Fibroblast of pulmonary artery (primary cell): ENCODE results near the gene RFTN1.

Experiments used
- DNase-seq: peaks from one replicate; pipeline ENCODE4 v3.0.0-alpha.2; 2010; ENCODE audit warnings: low read depth
- H3K4me3 ChIP-seq: replicated peaks from 2 replicates; pipeline ENCODE4 v1.5.1; 2011; ENCODE audit warnings: low read depth, mild to moderate bottlenecking, control low read depth, low read length, moderate library complexity
- CTCF ChIP-seq: IDR thresholded peaks from 2 replicates; pipeline ENCODE4 v1.5.1; 2011; ENCODE audit warnings: mild to moderate bottlenecking, control low read depth, low read length, inconsistent platforms; ENCODE audit errors: missing control alignments

The RFTN1 gene

DNA sequence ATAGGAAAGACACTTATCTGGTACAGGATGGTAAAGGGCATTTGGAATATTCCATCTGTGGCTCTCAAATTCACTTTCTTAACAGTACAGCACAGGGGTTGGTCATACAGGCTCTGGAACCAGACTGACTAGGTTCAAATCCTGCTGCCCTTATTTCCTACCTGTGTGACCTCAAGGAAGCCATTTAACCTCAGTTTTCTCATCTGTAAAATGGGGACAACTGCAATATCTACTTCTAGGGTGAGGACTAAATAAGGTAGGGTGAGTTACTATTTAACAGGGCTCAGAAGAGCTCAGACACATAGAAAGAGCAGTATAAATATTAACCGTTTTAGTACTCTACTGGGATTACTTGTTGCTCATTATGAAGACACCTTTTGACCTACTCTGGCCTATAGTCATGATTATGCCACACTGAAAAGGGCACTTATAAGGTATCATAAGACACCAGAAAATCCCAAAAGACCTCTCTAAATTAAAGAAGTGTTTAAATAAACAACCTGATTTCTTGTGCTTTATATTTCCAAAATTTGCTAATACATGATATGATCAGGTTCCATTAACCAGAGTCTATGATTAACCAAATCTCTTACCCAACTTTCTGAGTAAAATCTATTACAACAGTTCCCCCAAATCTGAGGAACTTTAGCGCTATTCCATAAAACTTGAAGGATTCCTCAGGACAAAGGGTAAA, 6.5 kb downstream of the RFTN1 start:
- H3K4me3 ChIP-seq = no peak overlapping the region
- DNase-seq = no peak
- TF ChIP-seq CTCF = no peak

- TF ChIP-seq CTCF = no peak
- no peak overlapping the region for H3K4me3 ChIP-seq
- DNase-seq = no peak
Observed at GRCh38 chr3:16506451-16506850, 7.0 kb downstream of the RFTN1 start.

DNA sequence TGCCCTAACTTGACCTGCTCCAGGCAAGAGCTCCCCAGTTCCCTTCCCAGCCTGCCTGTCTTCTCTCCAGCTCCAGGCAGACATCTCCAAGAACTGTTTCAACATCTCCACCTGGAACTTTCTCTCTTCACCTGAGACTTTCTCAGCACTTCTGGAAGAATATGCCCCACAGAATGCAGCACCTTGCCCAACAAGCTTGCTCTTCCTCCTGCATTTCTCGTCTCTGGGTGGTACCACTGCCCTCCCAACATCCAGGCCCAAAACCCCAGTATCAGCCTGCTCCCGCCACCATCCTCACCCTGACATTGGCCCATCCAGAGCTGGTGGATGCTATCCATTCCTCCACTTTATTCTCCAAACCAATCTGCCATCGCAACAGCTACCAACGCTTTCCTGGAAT, 8.8 kb downstream of the RFTN1 start:
- H3K4me3 ChIP-seq = no peak overlapping the region
- TF ChIP-seq CTCF = no peak
- no peak for DNase-seq

- TF ChIP-seq CTCF = no peak
- H3K4me3 ChIP-seq = no peak overlapping the region
- DNase-seq = no peak
Observed at GRCh38 chr3:16504242-16504641, 9.3 kb downstream of the RFTN1 start.

DNA sequence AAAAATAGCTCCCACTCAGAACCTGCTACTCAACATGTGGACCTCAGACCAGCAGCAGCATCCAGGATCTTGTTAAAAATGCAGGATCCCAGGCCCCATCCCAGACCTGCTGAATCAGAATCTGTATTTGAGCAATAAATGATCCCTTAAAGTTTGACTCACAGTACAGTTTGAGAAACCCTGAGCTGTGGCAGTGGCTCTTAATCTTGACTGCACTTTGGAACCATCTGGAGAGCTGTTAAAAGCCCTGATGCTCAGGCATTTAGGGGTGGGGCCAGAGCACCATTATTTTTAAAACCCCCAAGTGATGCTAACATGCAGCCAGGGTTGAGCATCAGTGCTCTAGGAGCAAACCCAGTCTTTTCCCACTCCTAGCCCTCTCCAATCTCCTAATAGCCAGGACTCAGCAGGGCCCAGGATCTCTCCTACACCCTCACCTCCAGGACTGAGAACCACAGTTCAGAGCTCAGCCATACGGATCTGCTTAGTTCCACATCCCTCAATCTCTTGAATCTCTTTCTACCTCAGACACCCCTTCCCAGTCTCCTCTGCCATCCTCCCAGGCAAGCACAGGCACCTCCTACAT, 10.2 kb downstream of the RFTN1 start:
- H3K4me3 ChIP-seq = no peak overlapping the region
- no peak for DNase-seq
- no peak for TF ChIP-seq CTCF

DNA sequence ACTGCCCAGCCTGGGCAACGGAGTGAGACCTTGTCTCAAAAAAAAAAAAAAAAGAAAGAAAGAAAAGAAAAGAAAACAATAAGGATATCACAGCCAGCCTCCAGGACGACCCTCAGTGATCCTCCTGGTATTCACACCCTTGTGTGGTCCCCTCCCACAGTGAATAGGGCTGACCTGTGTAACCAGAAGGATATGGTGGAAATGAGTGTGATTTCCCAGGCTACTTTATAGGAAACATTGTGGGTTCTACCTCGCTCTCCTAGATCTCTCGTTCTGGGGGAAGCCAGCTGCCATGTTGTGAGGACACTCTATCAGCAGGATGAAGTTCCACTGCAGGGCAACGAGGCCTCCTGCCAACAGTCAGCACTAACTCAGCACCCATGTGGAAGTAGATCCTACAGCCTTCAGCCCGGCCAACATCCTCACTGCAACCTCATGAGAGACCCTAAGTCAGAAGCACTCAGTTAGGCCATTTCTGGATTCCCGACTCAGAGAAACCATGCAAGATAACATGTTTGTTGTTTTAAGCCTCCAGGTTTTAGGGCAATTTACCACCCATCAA, 11.1 kb downstream of the RFTN1 start:
- DNase-seq = no peak
- no peak overlapping the region for H3K4me3 ChIP-seq
- TF ChIP-seq CTCF = no peak

- H3K4me3 ChIP-seq = no peak overlapping the region
- DNase-seq = no peak
Observed at GRCh38 chr3:16501376-16501775, 12.1 kb downstream of the RFTN1 start.

More at GRCh38 chr3:16501376-16501775, 12.1 kb downstream of the RFTN1 start:
- no peak for TF ChIP-seq CTCF
